AG04449 (cell line): ENCODE measurements around the gene HTRA1.

ENCODE experiments used
- CTCF ChIA-PET: fragments of 350-600 bp; formaldehyde crosslinking; extraction: SDS; loops from one replicate; lab custom pipeline; 2021; ENCODE audit warnings: antibody characterized with exemption; lab: Yijun Ruan, JAX
- POLR2A ChIA-PET: fragments of 400-600, 350-600 bp; formaldehyde crosslinking; extraction: SDS; loops from one replicate; lab custom pipeline; 2020; ENCODE audit warnings: antibody characterized with exemption, inconsistent platforms; lab: Yijun Ruan, JAX
- DNase-seq: peaks from one replicate; pipeline ENCODE4 v3.0.0-alpha.2; 2010; ENCODE audit warnings: low read depth, low spot score
- H3K4me3 ChIP-seq: 2 replicates; pipeline ENCODE4 v1.5.1; 2011; ENCODE audit warnings: low read depth, mild to moderate bottlenecking, control low read depth, low read length
- CTCF ChIP-seq: IDR thresholded peaks from one replicate; pipeline ENCODE4 v1.5.1; 2011; ENCODE audit warnings: mild to moderate bottlenecking, moderate library complexity, low read length, control low read depth, inconsistent platforms; ENCODE audit not compliant: insufficient read depth; ENCODE audit errors: missing control alignments

The HTRA1 gene

GRCh38 chr10:122461729-122462532, 578 bp downstream of the HTRA1 start:
- no peak for DNase-seq
- ChIA-PET CTCF (interaction anchor here (1.1 to 3.0 kb wide), 4 partner anchors 12 to 182 kb away, joined by 3 to 18 read pairs (median 4); no protein-coding TSS in a partner anchor), POLR2A (interaction anchor here (0.6 kb wide), 1 partner anchor 271 kb away, joined by 3 read pairs; no protein-coding TSS in a partner anchor)
- H3K4me3 ChIP-seq: peak overlapping the region; percentile 75
- no peak for TF ChIP-seq CTCF

- peak overlapping the region; percentile 75 for H3K4me3 ChIP-seq
- ChIA-PET POLR2A (interaction anchor here (0.6 kb wide), 2 partner anchors 272 to 449 kb away, joined by 3 read pairs; no protein-coding TSS in a partner anchor), CTCF (interaction anchor here (1.3 to 3.0 kb wide), 2 partner anchors 103 to 164 kb away, joined by 5 to 18 read pairs; no protein-coding TSS in a partner anchor)
- DNase-seq: no peak
- TF ChIP-seq CTCF: no peak
These were observed 1.4 kb downstream of the HTRA1 start for GRCh38 chr10:122462533-122463465.

- no peak for TF ChIP-seq CTCF
- H3K4me3 ChIP-seq: peak overlapping the region; percentile 75
- CTCF ChIA-PET: no interaction called here
- no peak for DNase-seq
- POLR2A ChIA-PET: no interaction called here
These were observed 2.3 kb downstream of the HTRA1 start for GRCh38 chr10:122463466-122464249.

GRCh38 chr10:122464250-122464510, 2.8 kb downstream of the HTRA1 start:
- no peak for DNase-seq
- no peak overlapping the region for H3K4me3 ChIP-seq
- TF ChIP-seq CTCF: no peak
- CTCF ChIA-PET: no interaction called here
- POLR2A ChIA-PET: no interaction called here

- no peak for DNase-seq
- H3K4me3 ChIP-seq: no peak overlapping the region
- no peak for TF ChIP-seq CTCF
- POLR2A ChIA-PET: no interaction called here
- CTCF ChIA-PET: interaction anchor here (6.3 kb wide), 1 partner anchor 101 kb away, joined by 29 read pairs; no protein-coding TSS in a partner anchor
These were observed 3.2 kb downstream of the HTRA1 start for GRCh38 chr10:122464586-122464985.
